ENCODE data around the gene RAD51B.

RAD51B gene

GRCh38 chr14:68525516-68525915 lies 705.9 kb downstream of the RAD51B start:
- TF ChIP-seq CTCF (IDR thresholded peaks at IDR 0.05): no peak

GRCh38 chr14:68526512-68527091 lies 707.0 kb downstream of the RAD51B start:
- no peak for TF ChIP-seq CTCF (IDR thresholded peaks at IDR 0.05)

- no peak for TF ChIP-seq CTCF (IDR thresholded peaks at IDR 0.05)
Observed at GRCh38 chr14:68527329-68527851, 707.8 kb downstream of the RAD51B start.

- TF ChIP-seq CTCF (IDR thresholded peaks at IDR 0.05): no peak
Observed at GRCh38 chr14:68528040-68528687, 708.6 kb downstream of the RAD51B start.

- TF ChIP-seq CTCF (IDR thresholded peaks at IDR 0.05): no peak
Observed at GRCh38 chr14:68530443-68530842, 710.9 kb downstream of the RAD51B start.

- no peak for TF ChIP-seq CTCF (IDR thresholded peaks at IDR 0.05)
Observed at GRCh38 chr14:68532496-68532895, 712.9 kb downstream of the RAD51B start.

- TF ChIP-seq CTCF (IDR thresholded peaks at IDR 0.05): no peak
Observed at GRCh38 chr14:68534276-68534675, 714.7 kb downstream of the RAD51B start.
